Measurements from ENCODE around the gene LYRM2.

GRCh38 chr6:89583559-89583958 is 55.0 kb downstream of the LYRM2 start:
- TF ChIP-seq ZNF274 (IDR thresholded peaks at IDR 0.05; ENCODE audit: low read depth, low read length) (no peak), SUZ12 (IDR thresholded peaks at IDR 0.05; ENCODE audit: extremely low read depth, insufficient read depth, insufficient read length) (no peak), YY1 (IDR thresholded peaks at IDR 0.05; ENCODE audit: insufficient read depth, insufficient read length) (no peak)
